Muscle layer of colon (tissue), 2 donors: ENCODE measurements around the gene MARK3.

Experiments used
- H3K27ac ChIP-seq: one replicate; pipeline ENCODE4 v1.7.0; 2013; ENCODE audit warnings: low read depth, mild to moderate bottlenecking, low read length, moderate library complexity
- H3K27me3 ChIP-seq, 2 donors: one replicate each; pipeline ENCODE4 v1.7.0; 2013; ENCODE audit warnings: low read length in 2 of 2, mild to moderate bottlenecking in 2 of 2; ENCODE audit not compliant: insufficient read depth in 2 of 2, control insufficient read depth in 1 of 2
- H3K36me3 ChIP-seq: one replicate; pipeline ENCODE4 v1.7.0; 2013; ENCODE audit warnings: mild to moderate bottlenecking, low read length; ENCODE audit not compliant: insufficient read depth
- H3K4me1 ChIP-seq: one replicate; pipeline ENCODE4 v1.7.0; 2013; ENCODE audit warnings: mild to moderate bottlenecking, low read length; ENCODE audit not compliant: insufficient read depth
- H3K4me3 ChIP-seq, 2 donors: one replicate each; pipeline ENCODE4 v1.7.0; 2013; ENCODE audit warnings: low read length in 2 of 2, low read depth in 1 of 2, mild to moderate bottlenecking in 1 of 2, moderate library complexity in 1 of 2
- H3K9ac ChIP-seq: one replicate; pipeline ENCODE4 v1.7.0; 2013; ENCODE audit warnings: low read length
- H3K9me3 ChIP-seq: one replicate; pipeline ENCODE4 v1.7.0; 2013; ENCODE audit warnings: mild to moderate bottlenecking, low read length
- donor health status: abdominal sarcoma.
- donor health status: Adenocarcinoma of cecum.

The MARK3 gene

GRCh38 chr14:103499709-103500108 lies 114.5 kb downstream of the MARK3 start:
- Histone ChIP-seq H3K27ac (no peak overlapping the region), H3K9me3 (no peaks in the 10 kb centered on the region), H3K36me3 (peaks cover 63% of the 10 kb centered on the region), H3K4me1 (peaks cover 7% of the 10 kb centered on the region), H3K9ac (no peak overlapping the region), H3K27me3 (no peaks in the 10 kb centered on the region), H3K4me3 (no peak overlapping the region)

- no peaks in the 10 kb centered on the region for H3K9me3 ChIP-seq
- H3K27ac ChIP-seq: no peak overlapping the region
- H3K36me3 ChIP-seq: peaks cover 64% of the 10 kb centered on the region
- peak overlapping the region; percentile 27 for H3K9ac ChIP-seq
- no peak overlapping the region for H3K4me3 ChIP-seq
- H3K4me1 ChIP-seq: peaks cover 7% of the 10 kb centered on the region
- no peaks in the 10 kb centered on the region for H3K27me3 ChIP-seq
Measured at GRCh38 chr14:103500148-103500990, 115.2 kb downstream of the MARK3 start.

GRCh38 chr14:103501041-103501870 lies 116.0 kb downstream of the MARK3 start:
- Histone ChIP-seq H3K9ac (no peak overlapping the region), H3K27ac (no peak overlapping the region), H3K27me3 (no peaks in the 10 kb centered on the region), H3K36me3 (peaks cover 58% of the 10 kb centered on the region), H3K9me3 (no peaks in the 10 kb centered on the region), H3K4me3 (no peak overlapping the region), H3K4me1 (peaks cover 7% of the 10 kb centered on the region)

- Histone ChIP-seq H3K36me3 (peaks cover 58% of the 10 kb centered on the region), H3K27ac (no peak overlapping the region), H3K4me3 (no peak overlapping the region), H3K4me1 (peaks cover 7% of the 10 kb centered on the region), H3K27me3 (no peaks in the 10 kb centered on the region), H3K9ac (no peak overlapping the region), H3K9me3 (no peaks in the 10 kb centered on the region)
Measured at GRCh38 chr14:103501921-103502669, 116.9 kb downstream of the MARK3 start.

GRCh38 chr14:103502877-103503276 lies 117.7 kb downstream of the MARK3 start:
- H3K27ac ChIP-seq: no peak overlapping the region
- H3K9ac ChIP-seq: no peak overlapping the region
- no peaks in the 10 kb centered on the region for H3K27me3 ChIP-seq
- peaks cover 58% of the 10 kb centered on the region for H3K36me3 ChIP-seq
- no peak overlapping the region for H3K4me3 ChIP-seq
- no peaks in the 10 kb centered on the region for H3K9me3 ChIP-seq
- H3K4me1 ChIP-seq: peaks cover 7% of the 10 kb centered on the region

GRCh38 chr14:103503296-103503695 lies 118.1 kb downstream of the MARK3 start:
- H3K4me3 ChIP-seq: no peak overlapping the region
- H3K9me3 ChIP-seq: no peaks in the 10 kb centered on the region
- peaks cover 7% of the 10 kb centered on the region for H3K4me1 ChIP-seq
- peaks cover 58% of the 10 kb centered on the region for H3K36me3 ChIP-seq
- H3K27ac ChIP-seq: no peak overlapping the region
- no peaks in the 10 kb centered on the region for H3K27me3 ChIP-seq
- H3K9ac ChIP-seq: no peak overlapping the region

GRCh38 chr14:103504991-103505565 lies 119.9 kb downstream of the MARK3 start:
- Histone ChIP-seq H3K27ac (no peak overlapping the region), H3K27me3 (no peaks in the 10 kb centered on the region), H3K4me3 (no peak overlapping the region), H3K9ac (no peak overlapping the region), H3K9me3 (no peaks in the 10 kb centered on the region), H3K4me1 (peaks cover 7% of the 10 kb centered on the region), H3K36me3 (peaks cover 49% of the 10 kb centered on the region)

- H3K27me3 ChIP-seq: no peaks in the 10 kb centered on the region
- no peaks in the 10 kb centered on the region for H3K9me3 ChIP-seq
- no peak overlapping the region for H3K9ac ChIP-seq
- H3K27ac ChIP-seq: no peak overlapping the region
- H3K4me3 ChIP-seq: no peak overlapping the region
- peaks cover 38% of the 10 kb centered on the region for H3K36me3 ChIP-seq
- H3K4me1 ChIP-seq: peaks cover 5% of the 10 kb centered on the region
Measured at GRCh38 chr14:103507751-103508150, 122.5 kb downstream of the MARK3 start.

- no peaks in the 10 kb centered on the region for H3K9me3 ChIP-seq
- H3K27me3 ChIP-seq: no peaks in the 10 kb centered on the region
- peaks cover 29% of the 10 kb centered on the region for H3K36me3 ChIP-seq
- H3K4me3 ChIP-seq: no peak overlapping the region
- no peak overlapping the region for H3K9ac ChIP-seq
- H3K4me1 ChIP-seq: peaks cover 15% of the 10 kb centered on the region
- H3K27ac ChIP-seq: no peak overlapping the region
Measured at GRCh38 chr14:103508521-103509329, 123.5 kb downstream of the MARK3 start.

- Histone ChIP-seq H3K27ac (no peak overlapping the region), H3K27me3 (no peaks in the 10 kb centered on the region), H3K9me3 (no peaks in the 10 kb centered on the region), H3K9ac (no peak overlapping the region), H3K4me1 (peaks cover 19% of the 10 kb centered on the region), H3K4me3 (no peak overlapping the region), H3K36me3 (peaks cover 18% of the 10 kb centered on the region)
Measured at GRCh38 chr14:103509864-103510723, 124.9 kb downstream of the MARK3 start.
